Ramos (cell line): ENCODE measurements around the gene B3GNT7.
"Not testable (repeated sequence)": the region's sequence is repeated elsewhere in the genome, so short reads cannot be mapped to it uniquely, and the experiment has no call there.

Source experiments
- in situ Hi-C: fragments of 300-500 bp; cut with MboI; formaldehyde crosslinking; loops from one replicate; pipeline ENCODE4 v1.14.3; 2022; ENCODE audit warnings: low sequenced_read_pairs; ENCODE audit not compliant: unreplicated experiment

Gene B3GNT7

GRCh38 chr2:231418820-231419640 lies 23.5 kb downstream of the B3GNT7 start:
- in situ Hi-C loops, result loop anchor here (25.0 kb wide), 1 partner anchor 307 kb away; no protein-coding TSS in a partner anchor

GRCh38 chr2:231421051-231421580 lies 25.6 kb downstream of the B3GNT7 start:
- in situ Hi-C loops, result loop anchor here (25.0 kb wide), 1 partner anchor 309 kb away; no protein-coding TSS in a partner anchor

- in situ Hi-C loops, result loop anchor here (25.0 kb wide), 1 partner anchor 310 kb away; no protein-coding TSS in a partner anchor
Observed at GRCh38 chr2:231422056-231422455, 26.5 kb downstream of the B3GNT7 start.

- in situ Hi-C loops, result loop anchor here (25.0 kb wide), 1 partner anchor 311 kb away; no protein-coding TSS in a partner anchor
Observed at GRCh38 chr2:231423176-231423575, 27.7 kb downstream of the B3GNT7 start.

- in situ Hi-C loops, result no loop called here
Observed at GRCh38 chr2:231425291-231425810, 29.8 kb downstream of the B3GNT7 start.

GRCh38 chr2:231425811-231426703 lies 30.5 kb downstream of the B3GNT7 start:
- in situ Hi-C loops, result no loop called here

GRCh38 chr2:231427116-231427515 lies 31.6 kb downstream of the B3GNT7 start:
- in situ Hi-C loops, result no loop called here

- in situ Hi-C loops, result no loop called here
Observed at GRCh38 chr2:231429152-231429551, 33.6 kb downstream of the B3GNT7 start.

GRCh38 chr2:231429901-231430300 lies 34.4 kb downstream of the B3GNT7 start:
- in situ Hi-C loops, result no loop called here

GRCh38 chr2:231430437-231430836 lies 34.9 kb downstream of the B3GNT7 start:
- in situ Hi-C loops, result not testable (repeated sequence)

- in situ Hi-C loops, result no loop called here
Observed at GRCh38 chr2:231431606-231432005, 36.1 kb downstream of the B3GNT7 start.

- in situ Hi-C loops, result no loop called here
Observed at GRCh38 chr2:231433990-231434389, 38.5 kb downstream of the B3GNT7 start.

GRCh38 chr2:231436957-231437356 lies 41.4 kb downstream of the B3GNT7 start:
- in situ Hi-C loops, result no loop called here

- in situ Hi-C loops, result no loop called here
Observed at GRCh38 chr2:231449503-231450054, 54.1 kb downstream of the B3GNT7 start.

- in situ Hi-C loops, result no loop called here
Observed at GRCh38 chr2:231450548-231450989, 55.1 kb downstream of the B3GNT7 start.
